ENCODE measurements around the gene BPIFA2.
"Not testable (repeated sequence)": the region's sequence is repeated elsewhere in the genome, so short reads cannot be mapped to it uniquely, and the experiment has no call there.

Gene BPIFA2

DNA sequence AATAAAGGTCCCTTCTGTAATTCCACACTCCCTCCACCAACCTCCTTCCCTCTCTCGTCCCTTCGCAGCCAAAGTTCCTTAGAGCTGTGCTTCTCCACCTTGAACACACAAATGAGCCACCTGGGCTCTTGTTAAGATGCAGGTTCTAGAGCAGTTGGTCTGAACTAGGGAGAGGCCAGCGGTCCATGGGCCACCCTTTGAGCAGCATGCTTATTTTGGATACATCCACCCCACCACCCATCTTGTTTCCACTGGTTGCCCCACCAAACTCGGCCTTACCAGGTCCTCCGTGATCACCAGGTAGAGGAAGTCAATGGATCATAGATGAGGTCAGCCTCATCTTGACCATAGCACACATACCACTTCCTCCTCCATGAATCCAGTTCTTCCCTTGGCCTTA, 7.3 kb upstream of the BPIFA2 start:
- no peak for DNase-seq (ENCODE audit: low read depth in 2 of 2)

DNA sequence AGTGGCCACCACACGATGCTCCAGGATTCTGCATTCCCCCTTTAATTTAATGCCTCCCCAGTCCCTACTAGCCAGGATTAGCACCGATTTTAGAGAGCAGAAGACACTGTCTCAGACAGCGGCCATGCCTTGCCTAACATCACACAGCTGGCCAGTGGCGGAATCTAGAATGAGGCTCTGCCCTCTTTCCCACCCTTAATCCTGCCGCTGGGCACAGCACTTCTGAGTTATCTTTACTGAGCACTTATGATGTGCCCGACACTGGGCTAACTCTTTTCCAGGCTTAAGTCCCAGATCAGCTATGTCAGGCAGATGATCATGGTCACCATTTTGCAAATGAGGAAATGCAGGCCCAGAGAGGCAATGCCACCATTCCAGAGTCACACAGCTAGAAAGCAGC, 5.6 kb upstream of the BPIFA2 start:
- DNase-seq (ENCODE audit: low read depth in 2 of 2): no peak

DNA sequence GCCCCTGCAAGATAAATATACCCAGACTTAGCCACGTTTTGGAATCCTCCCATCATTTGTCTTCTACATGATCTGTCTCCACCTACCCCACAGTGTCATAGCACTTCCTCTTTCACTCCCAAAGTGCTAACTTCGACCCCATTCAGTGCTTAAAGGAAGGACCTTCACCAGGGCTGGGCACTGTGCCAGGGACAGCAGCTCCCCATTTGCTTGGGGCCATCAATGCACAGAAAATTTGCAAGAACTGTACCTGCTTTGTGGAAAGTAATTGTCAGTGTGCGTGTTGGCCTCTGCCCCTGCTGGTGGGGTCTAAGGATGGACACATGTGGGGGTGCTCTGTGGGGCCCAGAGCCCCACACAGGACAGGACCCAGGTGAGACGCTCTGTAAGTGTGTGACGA, 5.2 kb upstream of the BPIFA2 start:
- DNase-seq (ENCODE audit: low read depth in 2 of 2): no peak

DNA sequence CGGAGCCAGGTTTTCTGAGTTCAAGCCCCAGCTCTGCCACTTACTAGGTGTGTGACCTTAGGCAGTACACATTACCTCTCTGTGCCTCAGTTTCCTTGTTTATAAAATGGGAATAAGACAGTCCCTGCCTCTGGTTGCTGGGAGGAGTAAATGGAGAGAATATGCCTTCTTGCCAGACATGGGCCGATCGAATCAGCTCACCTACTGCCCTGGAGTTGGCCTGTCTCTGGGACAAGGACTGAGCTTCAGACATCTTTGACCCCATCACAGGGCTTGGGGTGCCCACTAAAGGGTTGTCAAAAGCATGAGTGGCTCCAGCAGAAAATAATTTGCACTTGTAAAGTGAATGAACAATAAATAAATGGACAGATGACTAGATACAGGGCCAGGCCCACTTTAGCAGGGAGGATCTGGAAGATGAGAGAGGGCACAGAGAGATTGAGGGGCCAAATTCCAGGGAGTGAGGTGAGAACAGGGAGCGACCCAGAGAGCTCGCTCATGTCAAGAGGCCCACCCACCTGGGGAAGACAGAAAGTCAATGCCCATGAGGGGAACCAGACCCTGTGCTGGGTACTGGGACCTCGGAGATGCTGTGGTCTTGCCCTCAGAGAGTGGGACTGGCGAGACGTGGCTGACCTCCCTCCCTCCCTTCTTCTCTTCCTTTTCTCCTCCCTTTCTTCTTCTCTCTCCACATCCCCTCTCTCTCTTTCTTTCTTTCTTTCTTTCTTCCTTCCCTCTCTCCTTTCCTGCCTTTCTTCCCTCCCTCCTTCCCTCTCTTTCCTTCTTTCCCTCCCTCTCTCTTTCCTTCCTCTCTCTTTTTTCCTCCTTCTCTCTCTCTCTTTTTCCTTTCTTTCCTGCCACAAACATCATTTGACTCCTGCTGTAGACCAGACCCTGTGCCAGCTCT, 3.9 kb upstream of the BPIFA2 start:
- DNase-seq (ENCODE audit: low read depth in 2 of 2): no peak

DNA sequence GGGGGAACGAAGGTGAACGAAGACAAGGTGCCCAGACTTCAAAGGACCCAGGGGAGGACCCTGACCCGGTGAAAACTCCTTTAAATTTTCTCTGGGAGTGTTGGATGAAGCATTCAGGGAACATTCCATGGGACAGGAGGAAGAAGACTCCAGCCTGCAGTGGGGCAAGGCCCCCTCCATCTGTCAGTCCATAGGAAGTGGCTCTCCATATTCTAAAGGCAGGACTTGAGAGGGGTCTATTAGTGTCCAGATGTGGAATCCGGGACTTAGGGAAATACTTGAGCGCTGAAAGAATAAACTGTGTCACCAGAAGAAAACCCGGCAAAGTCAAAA, 3.2 kb upstream of the BPIFA2 start:
- DNase-seq (ENCODE audit: low read depth in 2 of 2): no peak

DNA sequence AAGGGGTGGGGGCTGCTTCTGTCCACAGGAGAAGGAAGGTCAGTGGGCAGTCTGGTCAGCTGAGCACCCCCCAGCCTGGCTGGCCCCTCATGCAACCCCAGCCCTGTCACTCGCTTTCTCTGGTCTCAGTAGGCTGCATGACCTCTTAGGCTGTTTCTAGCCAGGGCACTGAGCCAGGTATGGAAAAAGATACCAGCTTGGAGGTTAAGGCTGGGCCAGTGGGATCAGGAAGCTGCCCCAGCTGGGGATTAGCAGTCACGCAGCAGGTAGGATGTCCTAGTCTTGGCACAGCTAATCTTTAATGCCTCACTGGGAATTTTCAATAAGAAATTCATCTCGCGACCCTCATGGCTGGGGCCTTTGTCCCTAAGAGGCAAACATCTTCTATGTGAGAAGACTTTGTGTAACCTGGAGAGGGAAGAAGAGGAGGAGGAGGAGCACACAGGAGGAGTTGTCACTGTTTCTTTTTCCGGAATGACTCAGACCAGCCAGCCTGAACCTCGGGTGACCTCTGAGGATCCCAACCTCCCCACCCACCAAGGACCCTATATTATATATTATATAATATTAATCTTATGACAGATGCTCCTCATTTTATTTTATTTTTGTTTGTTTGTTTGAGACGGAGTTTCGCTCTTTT, 2.4 kb upstream of the BPIFA2 start:
- DNase-seq (ENCODE audit: low read depth in 2 of 2): no peak

DNA sequence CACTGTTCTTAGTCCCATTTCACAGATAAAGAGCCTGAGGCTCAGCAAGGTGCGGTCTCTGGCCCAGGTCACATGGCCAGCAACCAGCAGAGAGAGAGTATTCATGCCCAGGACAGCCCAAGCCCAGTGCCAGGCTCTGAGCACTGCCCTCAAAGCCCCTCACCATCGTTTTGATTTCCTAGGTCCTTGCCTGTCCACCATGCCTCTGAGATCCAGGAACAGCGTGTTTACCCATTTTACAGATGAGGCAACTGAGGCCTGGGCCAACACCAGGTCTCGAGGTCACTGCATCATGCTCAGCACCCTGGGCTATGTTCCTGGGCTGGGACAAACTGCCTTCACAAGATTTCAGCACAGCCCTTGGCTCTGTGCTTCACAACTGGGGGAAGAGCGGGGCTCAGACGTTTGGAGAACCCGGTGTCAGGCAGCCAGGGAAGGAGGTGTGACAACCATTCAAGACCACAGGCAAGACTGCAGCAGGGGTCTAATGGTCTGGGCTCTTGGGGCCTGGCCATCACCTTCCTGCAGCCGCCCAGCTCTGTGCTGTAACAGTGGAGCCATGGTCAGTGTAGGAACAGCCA, 1.3 kb upstream of the BPIFA2 start:
- no peak for DNase-seq (ENCODE audit: low read depth in 2 of 2)

DNA sequence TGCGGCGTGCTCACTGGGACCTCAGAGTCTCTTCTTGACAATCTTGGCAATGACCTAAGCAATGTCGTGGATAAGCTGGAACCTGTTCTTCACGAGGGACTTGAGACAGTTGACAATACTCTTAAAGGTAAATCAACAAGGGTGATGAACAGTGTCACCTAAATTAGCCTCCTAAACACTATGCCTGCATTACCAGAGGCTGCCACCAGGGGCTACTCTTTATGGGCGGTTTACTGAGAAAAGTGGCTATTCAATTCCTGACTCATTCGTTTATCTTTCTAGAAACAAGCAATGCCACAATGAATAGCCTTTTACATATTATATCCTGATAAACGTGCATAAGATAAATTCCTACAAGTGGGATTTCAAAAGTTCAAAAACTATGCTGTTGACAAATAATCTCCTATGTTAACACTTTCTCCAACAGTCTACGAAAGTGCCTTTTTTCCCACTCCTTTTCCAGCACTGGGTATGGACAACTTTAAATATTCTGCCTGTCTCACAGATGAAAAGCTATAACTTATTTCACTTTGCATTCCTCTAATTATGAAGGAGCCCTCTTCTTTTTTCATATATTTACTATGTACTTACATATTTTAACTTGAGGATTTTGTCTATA, 1.3 kb downstream of the BPIFA2 start:
- DNase-seq (ENCODE audit: low read depth in 2 of 2): no peak

DNA sequence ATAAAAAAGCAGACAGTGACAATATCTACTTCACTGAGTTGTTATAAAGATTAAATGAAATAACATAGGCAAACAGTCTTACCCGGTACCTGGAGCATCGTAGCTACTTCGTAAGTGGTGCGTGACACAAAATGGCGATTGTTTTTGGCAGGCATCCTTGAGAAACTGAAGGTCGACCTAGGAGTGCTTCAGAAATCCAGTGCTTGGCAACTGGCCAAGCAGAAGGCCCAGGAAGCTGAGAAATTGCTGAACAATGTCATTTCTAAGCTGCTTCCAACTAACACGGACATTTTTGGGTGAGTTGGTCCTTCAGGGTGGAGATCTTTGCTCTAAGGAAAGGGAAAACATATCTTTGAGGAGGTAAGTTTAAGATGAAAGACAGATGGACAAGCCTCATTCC, 4.8 kb downstream of the BPIFA2 start:
- DNase-seq (ENCODE audit: low read depth in 2 of 2): no peak

DNA sequence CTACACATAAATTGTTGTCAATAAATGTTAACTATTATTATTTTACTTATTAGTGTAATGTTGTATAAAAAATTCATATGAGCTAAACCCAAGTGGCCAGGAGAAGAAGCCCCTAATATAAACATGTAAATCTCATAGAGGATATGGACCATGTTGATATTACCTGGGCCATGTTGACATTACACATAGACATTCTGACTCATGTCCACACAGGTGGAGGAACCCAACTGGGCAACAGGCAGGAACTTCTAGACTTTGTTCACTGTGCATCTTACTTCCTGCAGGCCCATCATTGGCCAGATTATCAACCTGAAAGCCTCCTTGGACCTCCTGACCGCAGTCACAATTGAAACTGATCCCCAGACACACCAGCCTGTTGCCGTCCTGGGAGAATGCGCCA, 7.2 kb downstream of the BPIFA2 start:
- DNase-seq (ENCODE audit: low read depth in 2 of 2): no peak

DNA sequence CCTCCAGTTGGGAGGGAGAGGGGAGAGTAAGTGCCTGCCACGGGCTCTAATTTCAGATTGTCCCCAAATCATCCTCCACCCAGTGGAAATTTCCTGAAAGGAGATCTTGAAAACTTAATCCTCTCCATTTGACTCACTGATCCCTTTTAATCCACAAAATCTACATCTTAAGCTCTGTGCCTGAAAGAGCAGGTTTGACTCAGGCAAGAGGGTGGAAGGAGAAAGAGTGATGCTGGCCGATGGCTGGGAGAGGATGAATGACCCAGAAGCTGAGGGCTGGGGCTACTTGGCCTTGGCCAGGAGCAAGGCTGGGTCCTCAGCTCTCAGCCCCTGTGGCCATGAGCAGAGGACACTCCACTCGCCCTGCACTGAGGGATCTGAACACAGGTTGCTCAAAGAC, 8.1 kb downstream of the BPIFA2 start:
- no peak for DNase-seq (ENCODE audit: low read depth in 2 of 2)

DNA sequence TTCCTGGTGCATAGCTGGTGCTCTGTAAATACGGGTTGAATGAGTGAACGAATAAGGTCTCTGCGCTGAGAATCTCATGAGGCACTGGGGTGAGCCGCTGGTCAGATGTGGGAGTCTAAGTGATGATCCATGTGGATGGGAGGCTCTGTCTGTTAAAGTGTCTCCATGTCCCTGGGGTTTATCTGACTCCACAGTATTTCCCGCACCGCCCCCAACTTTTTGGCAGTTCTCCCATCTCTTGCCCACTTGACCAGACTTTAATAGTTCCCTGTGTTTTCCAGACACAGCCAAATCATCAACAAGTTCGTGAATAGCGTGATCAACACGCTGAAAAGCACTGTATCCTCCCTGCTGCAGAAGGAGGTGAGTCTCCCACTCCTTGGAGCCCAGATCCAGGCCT, 9.9 kb downstream of the BPIFA2 start:
- no peak for DNase-seq (ENCODE audit: low read depth in 2 of 2)

DNA sequence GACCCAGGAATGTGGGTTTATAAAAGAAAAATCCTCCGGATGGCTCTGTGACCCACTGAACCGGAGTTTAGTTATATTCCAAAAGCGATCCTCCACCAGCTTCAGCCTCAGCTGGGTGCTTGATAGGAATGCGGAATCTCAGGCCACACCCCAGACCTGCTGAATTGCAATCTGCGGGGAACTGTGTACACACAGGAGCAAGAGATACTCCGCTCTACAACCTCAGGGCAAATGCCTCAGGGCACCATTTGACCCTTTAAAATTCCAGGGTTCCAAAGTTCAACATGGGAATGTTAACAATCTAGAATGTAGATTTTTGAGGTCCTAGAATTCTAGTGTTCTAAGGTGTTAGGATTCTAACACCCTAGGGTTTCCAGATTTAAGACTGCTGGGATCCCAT, 10.8 kb downstream of the BPIFA2 start:
- no peak for DNase-seq (ENCODE audit: low read depth in 2 of 2)

DNA sequence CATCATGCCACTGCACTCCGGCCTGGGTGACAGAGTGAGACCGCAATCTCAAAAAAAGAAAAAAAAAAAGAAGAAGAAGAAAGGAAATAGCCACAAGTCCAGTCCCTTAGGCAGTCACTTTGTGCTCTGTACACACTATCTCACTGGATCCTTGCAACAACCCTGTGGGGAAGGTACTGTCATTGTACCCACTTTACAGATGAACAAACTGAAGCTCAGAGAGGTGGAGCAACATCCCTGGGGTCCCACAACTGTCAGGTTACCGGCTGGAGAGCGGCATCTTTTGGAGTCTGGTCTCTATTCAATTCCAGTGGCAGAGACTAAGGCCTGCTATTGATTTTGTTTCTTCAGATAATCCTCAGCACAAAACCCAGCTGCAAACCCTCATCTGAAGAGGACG, 12.2 kb downstream of the BPIFA2 start:
- DNase-seq (ENCODE audit: low read depth in 2 of 2): no peak

DNA sequence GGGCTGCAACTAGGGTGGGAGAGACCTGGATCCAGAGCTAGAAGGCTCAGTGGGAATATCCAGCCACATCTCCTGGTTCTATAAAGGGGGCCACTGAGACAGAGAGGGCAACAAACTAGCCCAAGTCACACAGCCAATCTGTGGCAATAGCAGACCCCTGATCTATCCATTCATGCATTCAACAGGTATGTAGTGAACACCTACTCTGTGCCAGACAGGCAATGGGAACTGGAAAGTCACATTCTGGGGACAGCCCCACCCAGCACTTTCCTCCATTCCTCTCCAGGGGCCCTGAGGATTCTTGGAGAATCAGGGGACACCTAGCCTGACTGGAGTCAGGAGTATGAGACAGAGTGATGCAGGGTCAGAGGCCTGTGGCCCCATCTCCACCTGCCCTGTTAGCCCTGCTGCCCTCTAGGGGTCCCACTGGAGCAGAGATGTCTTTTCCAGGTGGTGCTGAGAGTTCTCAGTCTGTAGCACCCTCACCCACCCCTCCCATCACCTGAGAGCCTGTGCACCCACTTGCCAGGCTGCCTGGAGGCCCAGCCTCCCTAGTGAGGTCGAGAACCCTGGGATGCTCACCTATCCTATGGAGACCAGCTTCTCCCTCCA, 13.6 kb downstream of the BPIFA2 start:
- no peak for DNase-seq (ENCODE audit: low read depth in 2 of 2)

DNA sequence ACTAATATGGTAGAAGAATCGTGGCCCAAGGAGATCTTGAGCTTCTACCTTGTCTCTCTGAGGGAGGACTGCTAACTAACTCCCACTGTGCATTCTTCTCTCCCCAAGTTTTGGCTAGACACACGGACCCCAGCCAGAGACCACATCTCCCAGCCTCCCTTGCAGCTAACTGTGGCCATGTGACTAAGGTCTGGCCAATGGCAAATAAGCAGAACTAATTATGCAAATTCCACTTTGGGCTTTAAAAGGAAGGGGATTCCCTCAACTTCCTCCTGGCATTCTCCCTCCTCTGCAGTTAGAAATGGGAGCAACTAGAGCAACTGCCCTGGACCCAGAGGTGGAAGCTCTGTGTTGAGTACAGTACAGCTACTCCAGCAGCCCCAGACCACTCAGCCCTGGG, 15.4 kb downstream of the BPIFA2 start:
- DNase-seq (ENCODE audit: low read depth in 2 of 2): no peak

DNA sequence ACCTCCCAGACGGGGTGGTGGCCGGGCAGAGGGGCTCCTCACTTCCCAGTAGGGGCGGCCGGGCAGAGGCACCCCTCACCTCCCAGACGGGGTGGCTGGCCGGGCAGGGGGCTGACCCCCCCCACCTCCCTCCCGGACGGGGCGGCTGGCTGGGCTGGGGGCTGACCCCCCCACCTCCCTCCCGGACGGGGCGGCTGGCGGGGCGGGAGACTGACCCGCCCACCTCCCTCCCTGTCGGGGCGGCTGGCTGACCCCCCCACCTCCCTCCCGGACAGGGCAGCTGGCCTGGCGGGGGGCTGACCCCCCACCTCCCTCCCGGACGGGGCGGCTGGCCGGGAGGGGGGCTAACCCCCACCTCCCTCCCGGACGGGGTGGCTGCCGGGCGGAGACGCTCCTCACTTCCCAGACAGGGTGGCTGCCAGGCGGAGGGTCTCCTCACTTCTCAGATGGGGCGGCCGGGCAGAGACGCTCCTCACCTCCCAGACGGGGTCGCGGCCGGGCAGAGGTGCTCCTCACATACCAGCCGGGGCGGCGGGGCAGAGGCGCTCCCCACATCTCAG, 17.2 kb downstream of the BPIFA2 start:
- DNase-seq (ENCODE audit: low read depth in 2 of 2): not testable (repeated sequence)

DNA sequence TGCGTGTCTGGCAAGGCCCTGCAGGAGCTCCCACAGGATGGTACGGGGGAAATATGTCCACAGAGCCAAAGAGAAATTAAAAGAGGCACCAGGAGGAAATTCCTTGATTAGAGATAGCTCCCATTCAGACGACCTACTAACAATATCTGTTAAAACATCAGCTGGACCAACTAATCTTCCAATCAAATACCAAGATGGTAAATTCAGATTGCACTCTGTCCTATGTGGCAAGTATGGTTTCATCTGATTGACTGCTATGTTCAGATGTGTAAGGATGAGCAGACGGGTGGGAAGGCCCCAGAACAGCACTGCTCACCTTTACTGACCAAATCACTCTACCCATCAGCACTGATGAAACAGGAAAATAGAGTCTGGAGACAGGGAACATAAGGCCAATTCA, 19.5 kb downstream of the BPIFA2 start:
- DNase-seq (ENCODE audit: low read depth in 2 of 2): no peak

DNA sequence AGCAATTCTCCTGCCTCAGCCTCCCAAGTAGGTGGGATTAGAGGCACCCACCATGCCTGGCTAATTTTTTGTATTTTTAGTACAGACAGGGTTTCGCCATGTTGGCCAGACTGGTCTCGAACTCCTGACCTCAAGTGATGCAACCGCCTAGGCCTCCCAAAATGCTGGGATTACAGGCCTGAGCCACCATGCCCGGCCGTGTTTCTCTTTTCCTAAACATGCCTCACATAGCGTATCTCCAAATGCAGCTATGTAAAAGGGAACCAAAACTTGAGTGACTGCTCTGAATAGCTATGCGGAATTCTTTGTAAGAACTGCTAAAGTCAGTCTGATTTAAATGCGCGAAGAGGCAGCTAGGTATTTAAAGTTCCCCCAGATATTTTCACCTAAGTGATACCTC, 20.5 kb downstream of the BPIFA2 start:
- DNase-seq (ENCODE audit: low read depth in 2 of 2): no peak

DNA sequence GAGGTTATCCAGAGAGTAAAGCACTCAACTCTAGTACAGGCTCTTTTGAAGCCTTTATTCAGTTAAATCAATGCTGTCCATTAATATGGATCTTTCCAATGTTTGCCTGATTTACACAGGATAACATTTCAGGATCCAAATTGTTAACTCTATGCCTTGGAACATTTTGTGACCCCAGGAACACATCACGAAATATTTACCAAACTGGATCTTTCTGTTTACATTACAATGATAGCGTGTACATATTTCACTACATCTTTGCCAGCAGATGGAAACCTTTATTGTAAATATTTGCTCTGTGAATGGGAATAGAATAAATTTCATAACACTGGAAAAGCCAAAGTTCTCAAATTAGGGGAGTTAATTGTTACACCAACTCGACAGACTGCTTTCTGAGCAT, 23.5 kb downstream of the BPIFA2 start:
- DNase-seq (ENCODE audit: low read depth in 2 of 2): no peak

DNA sequence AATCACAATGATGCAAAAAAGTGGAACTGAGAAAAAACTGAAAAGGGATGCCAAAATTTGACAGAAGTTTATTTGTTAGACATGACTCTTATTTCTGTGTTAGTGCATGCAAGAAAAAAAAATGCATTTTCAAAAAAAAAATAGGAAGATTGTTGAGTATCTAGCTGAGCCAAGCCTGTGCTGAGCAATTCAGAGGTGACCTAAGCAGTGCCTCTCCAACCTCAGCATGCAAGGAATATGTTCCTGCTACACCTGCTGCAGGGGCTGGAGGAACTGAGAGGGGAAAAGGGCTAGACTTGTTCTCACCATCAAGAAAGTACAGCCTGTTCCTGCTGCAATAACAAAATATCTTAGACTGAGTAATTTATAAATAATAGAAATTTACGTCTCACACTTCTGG, 24.0 kb downstream of the BPIFA2 start:
- DNase-seq (ENCODE audit: low read depth in 2 of 2): no peak

DNA sequence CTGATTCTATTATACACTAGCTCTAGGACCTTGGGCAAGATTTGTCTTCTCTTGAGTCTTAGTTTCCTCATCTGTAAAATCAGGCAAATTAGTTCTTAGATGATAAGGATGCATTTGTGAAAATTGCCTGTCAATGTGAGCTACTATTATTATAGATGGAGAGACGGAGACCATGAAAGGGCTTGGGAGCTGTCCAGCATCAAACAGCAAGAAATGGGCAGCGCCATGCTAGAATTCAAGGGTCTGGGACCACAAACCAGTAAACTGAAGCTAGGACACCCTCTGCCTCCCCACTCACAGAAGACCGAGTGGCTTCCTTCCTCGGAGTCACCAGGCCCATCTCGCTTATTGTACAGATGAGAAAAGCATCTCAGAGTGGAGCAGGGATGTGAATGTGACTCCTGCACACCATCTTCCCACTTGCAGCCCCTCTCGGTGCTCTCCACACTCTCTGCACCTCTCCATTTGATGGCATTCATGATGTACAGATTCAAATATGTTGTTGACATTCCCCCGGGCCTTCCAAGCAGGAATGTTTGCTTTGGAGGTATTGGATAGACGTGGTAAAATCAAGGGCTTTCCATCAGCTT, 25.0 kb downstream of the BPIFA2 start:
- DNase-seq (ENCODE audit: low read depth in 2 of 2): no peak

Measured in activated CD8-positive, alpha-beta memory T cell treated with anti-CD3 and anti-CD28 coated beads for 4 hours (primary cell).